Spleen (tissue), 11 donors: Measurements from ENCODE around the gene CUBN. TPM values are rescaled to one million over a fixed set of nuclear protein-coding genes. Genes with fewer than 3 reads are reported as not detected.
A peak's percentile ranks its signal among the peaks of the same experiment; 100 is the strongest.

ENCODE experiments used
- DNase-seq: peaks from one replicate; pipeline ENCODE4 v3.0.0-alpha.2; 2020
- H3K27ac ChIP-seq, 8 donors: fragments of 200-600 bp; sonication (generic) in 7 of 8; 1 replicate in 4 of 8; 2 replicates in 4 of 8; pipeline versions ENCODE4 v1.5.0 to v1.8.0; 2016 to 2021; ENCODE audit warnings: inconsistent platforms in 4 of 8, mild to moderate bottlenecking in 4 of 8, moderate library complexity in 1 of 8
- H3K27me3 ChIP-seq, 7 donors: fragments of 200-600 bp; sonication (generic) in 6 of 7; replicated peaks in 1 of 7; 1 replicate in 4 of 7; 2 replicates in 3 of 7; pipeline versions ENCODE4 v1.5.0 to v1.8.0; 2016 to 2021; ENCODE audit warnings: inconsistent platforms in 3 of 7, mild to moderate bottlenecking in 1 of 7
- H3K36me3 ChIP-seq, 6 donors: fragments of 200-600 bp; sonication (generic) in 5 of 6; 1 replicate in 4 of 6; 2 replicates in 2 of 6; pipeline versions ENCODE4 v1.5.0 to v1.8.0; 2016 to 2021; ENCODE audit warnings: inconsistent platforms in 2 of 6
- H3K4me1 ChIP-seq, 6 donors: fragments of 200-600 bp; sonication (generic) in 5 of 6; 1 replicate in 3 of 6; 2 replicates in 3 of 6; pipeline versions ENCODE4 v1.5.0 to v1.8.0; 2016 to 2021; ENCODE audit warnings: inconsistent platforms in 3 of 6
- H3K4me3 ChIP-seq, 8 donors: fragments of 200-600 bp; sonication (generic) in 7 of 8; 1 replicate in 4 of 8; 2 replicates in 4 of 8; pipeline versions ENCODE4 v1.5.0 to v1.8.0; 2016 to 2021; ENCODE audit warnings: inconsistent platforms in 4 of 8, mild to moderate bottlenecking in 4 of 8, moderate library complexity in 2 of 8
- H3K9me3 ChIP-seq, 8 donors: fragments of 200-600 bp; sonication (generic) in 7 of 8; 1 replicate in 4 of 8; 2 replicates in 4 of 8; pipeline versions ENCODE4 v1.5.0 to v1.8.0; 2016 to 2021; ENCODE audit warnings: inconsistent platforms in 4 of 8
- CTCF ChIP-seq, 11 experiments: fragments of 200-600 bp in 7 of 11; fragments of 450-650 bp in 4 of 11; sonication (generic) in 4 of 11; IDR thresholded peaks in 8 of 11; conservative IDR thresholded peaks in 3 of 11; 1 replicate in 7 of 11; 2 replicates in 4 of 11; pipeline versions ENCODE4 v1.4.0 to v1.8.0; 2016 to 2021; ENCODE audit warnings: antibody characterized with exemption in 11 of 11, inconsistent platforms in 4 of 11, mild to moderate bottlenecking in 1 of 11
- POLR2A ChIP-seq, 3 donors: fragments of 450-650 bp; IDR thresholded peaks; one replicate each; pipeline ENCODE4 v1.5.1; 2017; ENCODE audit warnings: antibody characterized with exemption in 3 of 3, mild to moderate bottlenecking in 1 of 3
- POLR2AphosphoS5 ChIP-seq, 3 donors: sonication (generic); formaldehyde crosslinking; IDR thresholded peaks; one replicate each; pipeline ENCODE4 v1.5.1; 2017; ENCODE audit warnings: antibody characterized with exemption in 3 of 3
- WGBS, 5 donors: extraction: QIAGEN DNeasy Blood & Tissue Kit in 3 of 5; methylation state at CpG; one replicate each; pipeline versions ENCODE4 v1.1.5 to v1.1.7; 2013 to 2018; 5-methylcytosine and 5-hydroxymethylcytosine counted together
- intact Hi-C: fragments of 100-400 bp; cut with DNase I; formaldehyde crosslinking; loops from one replicate; pipeline ENCODE4 v1.15.0; 2023; ENCODE audit warnings: low total_unique reads
- polyA plus RNA-seq, 3 donors: library from polyadenylated mRNA; stranded (reverse); fragments of 200-250 nt; gene quantifications; one replicate each; pipeline ENCODE4 v1.2.1, GENCODE V29; 2013
- total RNA-seq, 7 donors: library from RNA; depleted of rRNA in 3 of 7; stranded (reverse); fragments of >200 nt in 3 of 7; fragmentation: NEBNext Ultra II Directional in 4 of 7; extraction: Animal tissue kit (Norgen Biotek cat#: 25700) in 4 of 7; gene quantifications; one replicate each; pipeline versions ENCODE4 v1.1.0 to v1.2.1, GENCODE V29; 2016 to 2021
- donor health status: healthy with polysubstance abuse.
- donor health status: DM: no; HTN: no; CAD: no; lungs with moderate emphysema.
- donor health status: DM: no; HTN: no; CAD: no.
- donor health status: Bipolar disorder and iron deficiency.
- donor health status: healthy.
- donor health status: DM: no; HTN: no; CAD: no.
- donor health status: DM: yes; HTN: yes; CAD: no.

CUBN gene
- total and polyA plus RNA-seq, 10 donors: 0.24 to 12.1 (median 5.4) TPM

DNA sequence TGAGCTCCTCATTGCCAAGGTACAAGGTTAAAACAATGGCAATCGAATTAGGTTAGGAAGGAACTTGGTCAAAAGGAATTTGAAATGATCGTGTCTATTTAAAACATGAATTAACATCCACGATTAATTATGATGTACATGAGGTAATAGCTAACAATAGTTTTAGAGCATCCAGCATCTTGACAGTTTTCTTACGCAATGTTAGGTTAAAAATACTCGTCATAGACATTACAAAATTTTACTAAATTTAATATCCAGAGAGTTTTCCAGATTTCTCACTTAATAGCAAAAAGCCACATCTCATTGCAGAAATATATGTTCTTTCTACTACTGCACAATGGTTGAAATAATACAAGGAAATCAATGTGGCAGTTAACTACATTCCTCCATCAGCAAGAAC, 22.6 kb downstream of the CUBN start:
- Histone ChIP-seq H3K27me3 (no peaks in the 10 kb centered on the region), H3K27ac (no peak overlapping the region), H3K4me3 (no peak overlapping the region), H3K9me3 (no peaks in the 10 kb centered on the region), H3K36me3 (no peaks in the 10 kb centered on the region), H3K4me1 (no peaks in the 10 kb centered on the region)
- TF ChIP-seq POLR2AphosphoS5 (IDR thresholded peaks at IDR 0.05) (no peak), CTCF (IDR thresholded peaks at IDR 0.05 in 8 of 11, conservative IDR thresholded peaks at IDR 0.05 in 3 of 11) (no peak), POLR2A (IDR thresholded peaks at IDR 0.05) (no peak)
- DNase-seq: no peak
- intact Hi-C loops: no loop called here
- WGBS, 5 donors: 74 to 89% (median 83%) methylated on average over 5 of the region's 5 CpGs

DNA sequence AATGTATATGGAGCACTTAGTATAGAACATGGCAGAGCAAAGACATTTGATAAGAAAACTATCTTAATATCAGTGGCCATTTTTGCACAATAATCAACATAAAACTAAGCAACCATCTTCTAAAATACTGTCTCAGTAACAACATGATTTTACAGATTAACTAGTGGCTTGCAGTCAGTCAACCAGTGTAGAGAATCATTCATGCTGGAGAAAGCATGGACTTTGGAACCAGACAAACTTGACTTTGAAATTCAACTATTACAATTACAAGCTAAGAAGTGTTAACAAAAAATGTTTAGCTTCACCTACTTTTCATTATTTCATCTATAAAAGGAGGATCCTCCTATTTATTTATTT, 27.7 kb downstream of the CUBN start:
- Histone ChIP-seq H3K9me3 (no peaks in the 10 kb centered on the region), H3K27me3 (no peaks in the 10 kb centered on the region), H3K36me3 (no peaks in the 10 kb centered on the region), H3K4me1 (peaks cover 0 to 5% (median 0%) of the 10 kb centered on the region in 6 donors), H3K4me3 (no peak overlapping the region), H3K27ac (peak overlapping the region in 5 of 8 donors; percentile 10 to 65 (median 32))
- intact Hi-C loops: no loop called here
- DNase-seq: no peak
- no peak for TF ChIP-seq POLR2AphosphoS5 (IDR thresholded peaks at IDR 0.05)
- TF ChIP-seq POLR2A (IDR thresholded peaks at IDR 0.05): no peak
- no peak for TF ChIP-seq CTCF (IDR thresholded peaks at IDR 0.05 in 8 of 11, conservative IDR thresholded peaks at IDR 0.05 in 3 of 11)

DNA sequence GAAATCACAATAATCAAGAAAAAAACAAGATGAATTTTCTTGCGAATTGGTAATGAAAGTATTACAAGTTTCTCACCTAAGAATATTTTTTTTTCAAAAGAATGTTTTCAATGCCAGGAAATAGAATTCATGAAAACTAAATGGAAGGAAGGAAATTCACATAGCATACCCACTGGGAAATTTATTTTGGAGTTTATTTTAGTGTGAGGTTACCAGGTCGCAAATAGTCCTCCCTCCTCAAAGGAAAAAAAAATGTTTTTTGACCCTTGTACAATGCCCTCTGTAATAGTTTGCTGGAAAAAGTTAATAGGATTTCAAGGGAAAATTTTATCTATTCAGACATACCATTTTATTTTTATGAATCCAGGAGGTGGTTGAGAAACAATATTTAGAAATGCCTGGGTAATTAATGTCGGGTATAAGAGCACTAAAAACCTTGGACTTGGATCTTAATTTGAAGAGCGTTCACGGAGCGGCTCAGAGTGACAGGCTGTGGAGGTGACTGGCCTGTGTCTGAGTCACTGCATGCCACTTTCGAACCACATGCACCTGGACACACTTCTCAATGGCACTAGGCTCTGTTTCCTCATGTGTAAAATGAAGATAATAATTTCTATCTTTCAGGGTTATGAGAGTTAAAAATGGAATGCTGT, 28.2 kb downstream of the CUBN start:
- no peak for TF ChIP-seq POLR2A (IDR thresholded peaks at IDR 0.05)
- no peak for TF ChIP-seq POLR2AphosphoS5 (IDR thresholded peaks at IDR 0.05)
- TF ChIP-seq CTCF (IDR thresholded peaks at IDR 0.05 in 8 of 11, conservative IDR thresholded peaks at IDR 0.05 in 3 of 11): no peak
- H3K9me3 ChIP-seq: no peaks in the 10 kb centered on the region
- H3K27me3 ChIP-seq: no peaks in the 10 kb centered on the region
- H3K27ac ChIP-seq: peak overlapping the region in 7 of 8 donors; percentile 10 to 65 (median 47)
- DNase-seq: no peak
- no peak overlapping the region for H3K4me3 ChIP-seq
- no peaks in the 10 kb centered on the region for H3K36me3 ChIP-seq
- intact Hi-C loops: no loop called here
- 70 to 89% (median 78%) methylated on average over 7 of the region's 7 CpGs for WGBS, 5 donors
- H3K4me1 ChIP-seq: peaks cover 0 to 5% (median 0%) of the 10 kb centered on the region in 6 donors

GRCh38 chr10:17100586-17100985, 29.0 kb downstream of the CUBN start:
- 88 to 91% (median 90%) methylated on average over 9 of the region's 9 CpGs for WGBS, 5 donors
- no peak for DNase-seq
- peak overlapping the region in 7 of 8 donors; percentile 10 to 65 (median 47) for H3K27ac ChIP-seq
- H3K4me1 ChIP-seq: peaks cover 0 to 5% (median 0%) of the 10 kb centered on the region in 6 donors
- TF ChIP-seq POLR2A (IDR thresholded peaks at IDR 0.05) (no peak), CTCF (IDR thresholded peaks at IDR 0.05 in 8 of 11, conservative IDR thresholded peaks at IDR 0.05 in 3 of 11) (no peak), POLR2AphosphoS5 (IDR thresholded peaks at IDR 0.05) (no peak)
- no peaks in the 10 kb centered on the region for H3K27me3 ChIP-seq
- no peaks in the 10 kb centered on the region for H3K9me3 ChIP-seq
- intact Hi-C loops: no loop called here
- H3K4me3 ChIP-seq: no peak overlapping the region
- no peaks in the 10 kb centered on the region for H3K36me3 ChIP-seq
